ENCODE measurements around the gene MRFAP1L1.

Gene MRFAP1L1

DNA sequence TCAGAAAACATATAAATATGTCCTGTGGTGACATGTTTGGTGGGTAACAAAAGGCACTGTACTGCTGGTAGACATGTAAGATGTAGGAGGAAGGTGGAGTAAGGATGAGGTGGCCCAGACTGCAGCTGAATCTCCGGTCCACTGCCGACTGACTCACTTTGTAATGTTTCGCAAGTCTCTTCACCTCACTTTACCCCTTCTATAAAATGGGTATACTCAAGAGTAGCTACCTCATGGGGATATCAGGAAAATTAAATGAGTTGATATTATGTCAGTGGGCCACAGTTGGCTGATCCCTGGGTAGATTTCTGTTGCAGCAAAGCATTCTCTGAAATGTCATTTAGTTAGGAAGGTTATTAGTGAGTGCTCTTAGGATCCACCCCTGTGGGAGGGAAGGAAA, 47.1 kb downstream of the MRFAP1L1 start:
- Histone ChIP-seq H3K4me1 (ENCODE audit: low read depth, poor library complexity, severe bottlenecking) (no peaks in the 10 kb centered on the region), H3K4me2 (no peak overlapping the region), H2AFZ (ENCODE audit: low read depth) (no peak overlapping the region), H3K27me3 (ENCODE audit: insufficient read depth, low read depth) (no peaks in the 10 kb centered on the region), H3K27ac (no peak overlapping the region), H3K9ac (no peak overlapping the region), H3K79me2 (ENCODE audit: insufficient read depth, low read depth) (no peaks in the 10 kb centered on the region), H3K36me3 (ENCODE audit: insufficient read depth) (no peaks in the 10 kb centered on the region), H4K20me1 (ENCODE audit: insufficient read depth) (no peaks in the 10 kb centered on the region), H3K4me3 (IDR thresholded peaks at IDR 0.05; ENCODE audit: insufficient read depth, low read depth, low read length) (no peak overlapping the region)
- TF ChIP-seq, protein P1, sequence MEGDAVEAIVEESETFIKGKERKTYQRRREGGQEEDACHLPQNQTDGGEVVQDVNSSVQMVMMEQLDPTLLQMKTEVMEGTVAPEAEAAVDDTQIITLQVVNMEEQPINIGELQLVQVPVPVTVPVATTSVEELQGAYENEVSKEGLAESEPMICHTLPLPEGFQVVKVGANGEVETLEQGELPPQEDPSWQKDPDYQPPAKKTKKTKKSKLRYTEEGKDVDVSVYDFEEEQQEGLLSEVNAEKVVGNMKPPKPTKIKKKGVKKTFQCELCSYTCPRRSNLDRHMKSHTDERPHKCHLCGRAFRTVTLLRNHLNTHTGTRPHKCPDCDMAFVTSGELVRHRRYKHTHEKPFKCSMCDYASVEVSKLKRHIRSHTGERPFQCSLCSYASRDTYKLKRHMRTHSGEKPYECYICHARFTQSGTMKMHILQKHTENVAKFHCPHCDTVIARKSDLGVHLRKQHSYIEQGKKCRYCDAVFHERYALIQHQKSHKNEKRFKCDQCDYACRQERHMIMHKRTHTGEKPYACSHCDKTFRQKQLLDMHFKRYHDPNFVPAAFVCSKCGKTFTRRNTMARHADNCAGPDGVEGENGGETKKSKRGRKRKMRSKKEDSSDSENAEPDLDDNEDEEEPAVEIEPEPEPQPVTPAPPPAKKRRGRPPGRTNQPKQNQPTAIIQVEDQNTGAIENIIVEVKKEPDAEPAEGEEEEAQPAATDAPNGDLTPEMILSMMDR (conservative IDR thresholded peaks at IDR 0.05; ENCODE audit: low read depth, low read length): no peak

DNA sequence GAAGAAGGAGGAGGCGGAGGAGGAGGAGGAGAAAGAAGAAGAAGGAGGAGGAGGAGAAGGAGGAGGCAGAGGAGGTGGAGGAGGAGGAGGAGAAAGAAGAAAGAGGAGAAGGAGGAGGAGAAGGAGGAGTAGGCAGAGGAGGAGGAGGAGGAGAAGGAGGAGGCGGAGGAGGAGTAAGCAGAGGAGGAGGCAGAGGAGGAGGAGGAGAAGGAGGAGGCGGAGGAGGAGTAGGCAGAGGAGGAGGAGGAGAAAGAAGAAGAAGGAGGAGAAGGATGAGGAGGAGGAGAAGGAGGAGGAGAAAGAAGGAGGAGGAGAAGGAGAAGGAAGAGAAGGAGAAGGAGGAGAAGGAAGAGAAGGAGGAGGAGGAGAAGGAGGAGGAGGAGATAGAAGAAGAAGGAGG, 49.2 kb downstream of the MRFAP1L1 start:
- no peak overlapping the region for H3K27ac ChIP-seq
- TF ChIP-seq, protein P1 (conservative IDR thresholded peaks at IDR 0.05; ENCODE audit: low read depth, low read length): no peak
- H3K79me2 ChIP-seq (ENCODE audit: insufficient read depth, low read depth): no peaks in the 10 kb centered on the region
- H3K4me2 ChIP-seq: no peak overlapping the region
- no peak overlapping the region for H3K9ac ChIP-seq
- H3K4me3 ChIP-seq (IDR thresholded peaks at IDR 0.05; ENCODE audit: insufficient read depth, low read depth, low read length): no peak overlapping the region
- H3K4me1 ChIP-seq (ENCODE audit: low read depth, poor library complexity, severe bottlenecking): no peaks in the 10 kb centered on the region
- no peaks in the 10 kb centered on the region for H4K20me1 ChIP-seq (ENCODE audit: insufficient read depth)
- H2AFZ ChIP-seq (ENCODE audit: low read depth): no peak overlapping the region
- no peaks in the 10 kb centered on the region for H3K27me3 ChIP-seq (ENCODE audit: insufficient read depth, low read depth)
- H3K36me3 ChIP-seq (ENCODE audit: insufficient read depth): no peaks in the 10 kb centered on the region

DNA sequence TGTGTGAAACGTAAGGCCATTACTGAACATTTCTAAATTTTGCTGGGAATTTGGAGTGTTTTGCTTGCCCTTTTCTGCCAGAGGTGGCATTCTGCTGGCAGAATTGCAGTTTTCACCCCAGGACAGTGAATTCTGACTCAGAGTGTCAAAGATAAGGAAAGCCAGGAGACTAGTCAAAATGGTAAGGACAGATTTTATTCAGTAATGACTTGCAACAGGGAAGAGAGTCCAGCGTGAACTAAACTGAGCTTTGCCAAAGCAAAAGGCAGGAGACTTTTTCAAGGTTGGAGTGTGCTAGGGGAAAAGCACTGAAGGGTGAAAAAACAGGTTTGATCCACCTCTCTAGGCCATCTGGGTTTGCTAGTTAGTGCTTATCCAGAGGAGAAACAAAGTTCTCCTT, 49.8 kb downstream of the MRFAP1L1 start:
- TF ChIP-seq, protein P1 (conservative IDR thresholded peaks at IDR 0.05; ENCODE audit: low read depth, low read length): no peak
- Histone ChIP-seq H3K4me2 (no peak overlapping the region), H4K20me1 (ENCODE audit: insufficient read depth) (no peaks in the 10 kb centered on the region), H2AFZ (ENCODE audit: low read depth) (no peak overlapping the region), H3K9ac (no peak overlapping the region), H3K4me3 (IDR thresholded peaks at IDR 0.05; ENCODE audit: insufficient read depth, low read depth, low read length) (no peak overlapping the region), H3K79me2 (ENCODE audit: insufficient read depth, low read depth) (no peaks in the 10 kb centered on the region), H3K4me1 (ENCODE audit: low read depth, poor library complexity, severe bottlenecking) (no peaks in the 10 kb centered on the region), H3K27me3 (ENCODE audit: insufficient read depth, low read depth) (no peaks in the 10 kb centered on the region), H3K36me3 (ENCODE audit: insufficient read depth) (no peaks in the 10 kb centered on the region), H3K27ac (no peak overlapping the region)

DNA sequence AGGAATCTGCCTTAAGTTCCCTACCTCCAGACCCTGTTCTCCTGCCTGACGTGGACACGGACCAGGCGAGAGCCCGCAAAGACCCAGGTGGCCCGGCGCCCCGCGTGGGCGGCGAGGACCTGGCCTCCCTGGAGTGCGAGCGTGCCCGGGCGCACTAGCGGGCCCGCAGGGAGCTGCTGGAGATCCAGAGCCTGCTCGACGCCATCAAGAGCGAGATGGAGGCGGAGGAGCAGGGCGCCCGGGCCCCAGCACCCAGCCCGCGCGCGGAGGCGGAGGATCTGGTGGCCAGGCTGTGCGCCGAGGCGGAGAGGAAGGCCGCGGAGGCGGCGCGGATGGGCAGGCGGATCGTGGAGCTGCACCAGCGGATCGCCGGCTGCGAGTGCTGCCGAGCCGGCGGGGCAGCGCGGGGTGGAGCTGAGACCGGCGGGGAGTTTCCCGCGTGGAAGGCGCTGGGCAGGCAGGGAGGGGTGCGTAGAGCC, 51.0 kb downstream of the MRFAP1L1 start:
- Histone ChIP-seq H3K36me3 (ENCODE audit: insufficient read depth) (no peaks in the 10 kb centered on the region), H3K27me3 (ENCODE audit: insufficient read depth, low read depth) (no peaks in the 10 kb centered on the region), H3K79me2 (ENCODE audit: insufficient read depth, low read depth) (no peaks in the 10 kb centered on the region), H2AFZ (ENCODE audit: low read depth) (no peak overlapping the region), H3K4me1 (ENCODE audit: low read depth, poor library complexity, severe bottlenecking) (no peaks in the 10 kb centered on the region), H4K20me1 (ENCODE audit: insufficient read depth) (no peaks in the 10 kb centered on the region), H3K4me3 (IDR thresholded peaks at IDR 0.05; ENCODE audit: insufficient read depth, low read depth, low read length) (no peak overlapping the region), H3K9ac (no peak overlapping the region), H3K27ac (no peak overlapping the region), H3K4me2 (no peak overlapping the region)
- TF ChIP-seq, protein P1 (conservative IDR thresholded peaks at IDR 0.05; ENCODE audit: low read depth, low read length): no peak
